Endometrial microvascular endothelial cells (primary cell): Measurements from ENCODE around the gene SP100. TPM values are rescaled to one million over a fixed set of nuclear protein-coding genes. Genes with fewer than 3 reads are reported as not detected.
"Not testable (repeated sequence)": the region's sequence is repeated elsewhere in the genome, so short reads cannot be mapped to it uniquely, and the experiment has no call there.

Experiments used
- in situ Hi-C: cut with HindIII; loops from 2 replicates; pipeline ENCODE4 v1.10.0; 2017; ENCODE audit warnings: low sequenced_read_pairs, low pct_unique_long_range_greater_than_20kb; ENCODE audit errors: inconsistent ontology term
- total RNA-seq: library from RNA; depleted of rRNA; stranded (reverse); fragments of >200 nt; gene quantifications from one replicate; pipeline ENCODE4 v1.2.3, GENCODE V29; 2015; ENCODE audit errors: inconsistent ontology term

The SP100 gene
- total RNA-seq, 1 donor from 2014 or later = 95.6 TPM

GRCh38 chr2:230449901-230450467 is 34.0 kb downstream of the SP100 start:
- in situ Hi-C loops = no loop called here

- in situ Hi-C loops = no loop called here
Measured at GRCh38 chr2:230453006-230453405, 37.0 kb downstream of the SP100 start.

DNA sequence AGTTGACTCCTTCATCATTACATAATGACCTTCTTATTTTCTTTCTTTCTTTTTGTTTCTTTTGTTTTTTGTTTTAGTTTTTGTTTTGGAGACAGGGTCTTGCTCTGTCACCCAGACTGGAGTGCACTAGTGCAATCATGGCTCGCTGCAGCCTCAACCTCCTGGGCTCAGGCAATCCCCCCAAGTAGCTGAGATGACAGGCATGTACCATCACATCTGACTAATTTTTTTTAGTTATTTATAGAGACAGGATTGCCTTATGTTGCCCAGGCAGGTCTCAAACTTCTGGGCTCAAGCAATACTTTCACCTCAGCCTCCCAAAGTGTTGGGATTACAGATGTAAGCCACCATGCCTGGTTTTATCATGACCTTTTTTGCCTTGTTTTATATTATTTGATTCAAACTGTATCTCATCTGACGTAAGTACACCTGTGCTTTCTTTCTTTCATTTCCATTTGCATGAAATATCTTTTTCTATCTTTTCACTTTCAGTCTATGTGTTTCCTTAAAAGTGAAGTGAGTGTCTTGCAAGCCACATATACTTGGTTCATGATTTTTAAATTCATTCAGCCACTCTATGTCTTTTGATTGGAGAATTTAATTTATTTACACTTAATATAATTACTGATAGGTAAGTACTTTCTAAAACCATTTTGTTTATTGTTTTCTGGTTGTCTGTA is 39.1 kb downstream of the SP100 start:
- in situ Hi-C loops = no loop called here

DNA sequence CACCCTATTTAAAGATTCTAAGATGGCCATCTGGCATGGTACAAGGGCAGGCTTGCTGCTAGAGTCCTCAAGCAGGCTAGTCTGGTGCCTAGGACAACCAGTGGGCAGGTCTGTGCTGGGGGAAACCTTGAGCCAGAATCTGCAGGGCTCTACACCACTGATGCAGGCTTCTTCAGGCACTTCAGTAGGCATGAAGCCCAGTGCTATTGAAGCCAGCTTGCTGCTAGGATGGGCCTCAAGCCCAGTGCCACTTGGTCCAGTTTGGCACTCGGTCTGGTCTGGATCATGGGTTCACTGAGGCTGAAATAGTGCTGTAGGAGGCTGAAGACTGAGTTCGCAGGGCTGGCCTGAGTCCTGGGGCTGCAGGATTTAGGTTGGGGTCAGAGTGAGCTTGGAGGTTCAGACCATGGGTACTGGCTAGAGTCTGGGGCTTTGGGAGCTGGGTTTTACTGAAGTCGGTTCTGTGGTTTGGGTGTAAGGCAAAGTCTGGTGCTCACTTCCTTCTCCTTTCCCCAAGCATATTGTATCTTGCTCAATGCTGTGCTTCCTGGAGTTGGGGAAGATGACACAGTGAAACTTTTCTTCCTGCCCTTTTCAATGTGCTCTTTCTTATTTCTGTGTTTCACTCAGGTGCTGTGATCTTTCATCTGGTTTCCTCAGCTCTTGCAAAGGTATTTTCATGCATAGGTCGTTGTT is 41.2 kb downstream of the SP100 start:
- in situ Hi-C loops = no loop called here

DNA sequence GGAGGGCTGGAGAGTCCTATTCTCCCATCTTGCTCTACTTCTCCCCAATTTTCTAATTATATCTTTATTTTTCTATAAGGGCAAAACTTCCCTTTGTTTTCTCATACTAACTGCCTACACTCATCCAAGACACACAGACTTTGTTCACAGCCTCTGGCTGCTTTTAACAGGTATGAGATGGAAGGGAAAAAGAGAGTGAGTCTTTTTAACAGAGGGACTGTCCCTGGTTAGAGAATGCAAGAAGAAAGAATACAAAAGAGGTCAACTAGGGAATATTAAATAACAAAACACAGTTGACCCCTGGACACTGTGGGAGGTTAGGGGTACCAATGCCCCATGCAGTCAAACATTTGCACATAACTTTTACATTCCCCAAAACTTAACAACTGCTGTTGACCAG is 41.8 kb downstream of the SP100 start:
- in situ Hi-C loops = no loop called here

- in situ Hi-C loops = no loop called here
Measured at GRCh38 chr2:230459216-230459615, 43.2 kb downstream of the SP100 start.

GRCh38 chr2:230471074-230471473 is 55.1 kb downstream of the SP100 start:
- in situ Hi-C loops = no loop called here

DNA sequence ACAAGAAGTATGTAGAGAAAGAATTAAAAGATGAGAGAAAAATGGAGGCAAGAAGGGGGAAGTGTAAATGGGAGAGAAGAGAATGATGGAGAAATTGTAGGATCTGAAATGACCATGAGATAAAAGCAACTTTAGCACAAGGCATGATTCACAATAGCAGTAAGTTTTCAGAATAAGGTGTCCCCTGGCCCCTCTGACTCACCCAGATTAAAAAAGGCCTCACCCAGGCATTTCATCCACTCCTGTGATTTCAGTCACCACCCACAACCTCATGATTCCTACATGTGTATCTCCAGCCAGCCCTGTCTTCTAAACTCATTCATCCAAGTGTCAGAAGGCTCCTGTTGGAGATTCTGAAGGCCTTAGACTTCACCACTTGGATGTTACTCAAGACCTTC is 56.6 kb downstream of the SP100 start:
- in situ Hi-C loops = no loop called here

DNA sequence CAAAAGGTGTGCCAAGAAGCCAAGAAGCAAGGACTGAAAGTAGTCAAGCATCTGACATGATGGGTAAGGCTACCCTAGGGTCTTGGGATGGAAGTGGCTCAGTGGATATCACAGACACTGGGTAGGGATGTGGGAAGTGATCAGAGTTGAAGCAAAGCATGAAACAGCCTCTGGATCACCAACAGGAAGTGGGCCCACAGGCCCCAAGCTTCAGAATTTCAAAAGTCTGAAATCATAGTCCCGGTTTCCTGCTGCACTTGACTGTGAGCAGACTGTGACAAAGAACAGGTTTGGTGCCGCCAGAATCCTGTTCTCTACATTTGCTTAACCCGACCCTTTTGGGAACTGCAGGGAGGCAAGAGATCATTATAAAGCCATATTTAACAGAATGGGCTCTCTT is 57.4 kb downstream of the SP100 start:
- in situ Hi-C loops = no loop called here

- in situ Hi-C loops = no loop called here
Measured at GRCh38 chr2:230475143-230475542, 59.1 kb downstream of the SP100 start.

- in situ Hi-C loops = no loop called here
Measured at GRCh38 chr2:230485801-230486341, 69.9 kb downstream of the SP100 start.

DNA sequence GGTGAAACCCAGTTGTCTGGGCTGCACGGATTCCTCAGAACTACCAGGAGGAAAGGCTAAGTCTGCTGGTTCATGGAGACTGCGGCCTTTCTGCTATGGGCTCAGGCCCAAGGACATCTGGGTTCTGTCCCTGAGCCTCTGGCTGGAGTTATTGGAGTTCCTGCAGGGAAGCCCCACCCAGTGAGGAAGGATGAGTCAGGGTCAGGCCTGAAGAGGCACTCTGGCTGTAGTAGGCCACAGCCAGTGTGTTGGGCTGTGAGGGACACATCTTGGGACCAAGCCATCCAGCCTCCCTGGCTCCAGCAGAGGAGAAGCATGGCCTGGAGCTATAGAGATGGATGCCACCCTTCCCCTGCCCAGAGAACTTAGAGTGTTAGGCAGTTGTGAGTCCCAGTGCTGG is 75.2 kb downstream of the SP100 start:
- in situ Hi-C loops = not testable (repeated sequence)

GRCh38 chr2:230492107-230492506 is 76.1 kb downstream of the SP100 start:
- in situ Hi-C loops = no loop called here

DNA sequence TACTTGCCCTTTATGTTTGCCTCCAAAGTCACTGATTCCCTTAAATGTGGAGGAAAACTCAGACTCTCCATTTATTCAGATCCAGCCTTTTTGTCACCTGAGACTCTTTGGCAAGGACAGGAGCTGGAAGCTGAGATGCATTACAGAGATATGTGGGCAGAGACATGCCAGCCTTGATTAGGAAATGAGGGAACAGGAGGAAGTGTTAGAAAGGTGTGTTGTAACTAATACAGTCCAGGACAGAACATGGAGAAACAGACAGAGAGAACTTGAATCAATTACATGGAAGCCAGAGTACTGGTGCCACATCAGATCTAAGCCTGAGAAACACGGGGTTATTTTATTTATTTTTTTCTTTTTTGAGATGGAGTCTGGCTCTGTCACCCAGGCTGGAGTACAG is 79.0 kb downstream of the SP100 start:
- in situ Hi-C loops = no loop called here

GRCh38 chr2:230496891-230497290 is 80.9 kb downstream of the SP100 start:
- in situ Hi-C loops = no loop called here

- in situ Hi-C loops = no loop called here
Measured at GRCh38 chr2:230498506-230499107, 82.6 kb downstream of the SP100 start.

- in situ Hi-C loops = no loop called here
Measured at GRCh38 chr2:230502593-230502992, 86.6 kb downstream of the SP100 start.

DNA sequence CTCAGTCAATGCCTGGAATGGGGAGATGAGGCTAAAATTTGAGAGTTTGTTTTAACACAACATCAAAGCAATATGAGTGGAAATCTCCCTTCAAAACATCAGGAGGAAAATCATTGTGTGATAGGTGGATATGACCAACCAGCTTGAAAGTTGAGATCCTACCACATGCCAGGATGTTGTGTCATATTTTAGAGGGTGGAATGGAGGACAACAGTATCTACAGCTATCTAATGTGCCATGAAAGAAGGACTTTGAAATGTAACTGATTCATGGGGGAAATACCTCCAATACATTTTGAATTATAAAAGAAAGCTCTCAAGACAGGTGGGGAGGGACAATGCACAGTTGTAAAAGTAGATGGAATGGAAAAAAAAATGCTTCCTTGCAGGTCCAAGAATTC is 87.8 kb downstream of the SP100 start:
- in situ Hi-C loops = no loop called here

DNA sequence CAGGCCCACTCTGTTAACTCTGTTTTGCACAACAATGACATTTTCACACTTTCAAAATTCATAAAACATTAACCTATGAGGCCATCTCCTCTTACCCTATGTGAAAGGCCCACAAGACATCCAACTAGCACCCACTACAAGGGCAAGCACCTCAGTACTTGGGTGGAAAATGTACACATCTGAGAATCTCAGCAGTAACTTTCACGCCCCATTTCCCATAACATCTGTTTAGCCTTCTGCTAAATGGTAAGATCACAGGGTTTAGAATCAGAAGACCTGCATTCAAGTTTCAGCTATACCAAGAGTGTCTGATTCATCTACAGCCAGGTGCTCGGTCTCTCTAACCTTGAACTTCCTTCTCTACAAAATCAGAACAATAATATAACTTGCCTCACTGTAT is 89.2 kb downstream of the SP100 start:
- in situ Hi-C loops = no loop called here
